GM12874 (cell line): ENCODE results near the gene ZNF836.

ENCODE experiments used
- TF ChIP-seq, protein P1 (sequence below): IDR thresholded peaks from 2 replicates; pipeline ENCODE4 v1.5.1; 2011; ENCODE audit warnings: low read depth, mild to moderate bottlenecking, control low read depth, low read length, moderate library complexity; ENCODE audit not compliant: insufficient read depth

The ZNF836 gene

DNA sequence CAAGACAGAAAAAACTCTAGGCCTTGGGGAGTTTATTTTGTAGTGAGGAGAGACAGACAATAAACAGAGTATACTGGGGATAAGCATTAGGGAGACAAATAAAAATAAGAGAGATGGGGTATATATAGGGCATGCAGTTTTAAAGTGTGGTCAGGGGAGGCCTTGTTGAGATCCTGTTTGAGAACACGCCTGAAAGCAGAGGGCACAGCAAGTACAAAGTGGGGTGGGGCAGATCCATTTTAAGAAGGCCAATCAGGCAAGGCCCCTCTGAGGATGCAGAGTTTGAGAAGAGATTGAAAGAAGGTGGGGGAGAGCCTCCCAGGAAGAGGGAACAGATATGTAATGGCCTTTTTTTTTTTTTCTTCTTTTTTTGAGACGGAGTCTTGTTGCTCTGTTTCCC, 20.5 kb upstream of the ZNF836 start:
- TF ChIP-seq, protein P1, sequence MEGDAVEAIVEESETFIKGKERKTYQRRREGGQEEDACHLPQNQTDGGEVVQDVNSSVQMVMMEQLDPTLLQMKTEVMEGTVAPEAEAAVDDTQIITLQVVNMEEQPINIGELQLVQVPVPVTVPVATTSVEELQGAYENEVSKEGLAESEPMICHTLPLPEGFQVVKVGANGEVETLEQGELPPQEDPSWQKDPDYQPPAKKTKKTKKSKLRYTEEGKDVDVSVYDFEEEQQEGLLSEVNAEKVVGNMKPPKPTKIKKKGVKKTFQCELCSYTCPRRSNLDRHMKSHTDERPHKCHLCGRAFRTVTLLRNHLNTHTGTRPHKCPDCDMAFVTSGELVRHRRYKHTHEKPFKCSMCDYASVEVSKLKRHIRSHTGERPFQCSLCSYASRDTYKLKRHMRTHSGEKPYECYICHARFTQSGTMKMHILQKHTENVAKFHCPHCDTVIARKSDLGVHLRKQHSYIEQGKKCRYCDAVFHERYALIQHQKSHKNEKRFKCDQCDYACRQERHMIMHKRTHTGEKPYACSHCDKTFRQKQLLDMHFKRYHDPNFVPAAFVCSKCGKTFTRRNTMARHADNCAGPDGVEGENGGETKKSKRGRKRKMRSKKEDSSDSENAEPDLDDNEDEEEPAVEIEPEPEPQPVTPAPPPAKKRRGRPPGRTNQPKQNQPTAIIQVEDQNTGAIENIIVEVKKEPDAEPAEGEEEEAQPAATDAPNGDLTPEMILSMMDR: no peak

DNA sequence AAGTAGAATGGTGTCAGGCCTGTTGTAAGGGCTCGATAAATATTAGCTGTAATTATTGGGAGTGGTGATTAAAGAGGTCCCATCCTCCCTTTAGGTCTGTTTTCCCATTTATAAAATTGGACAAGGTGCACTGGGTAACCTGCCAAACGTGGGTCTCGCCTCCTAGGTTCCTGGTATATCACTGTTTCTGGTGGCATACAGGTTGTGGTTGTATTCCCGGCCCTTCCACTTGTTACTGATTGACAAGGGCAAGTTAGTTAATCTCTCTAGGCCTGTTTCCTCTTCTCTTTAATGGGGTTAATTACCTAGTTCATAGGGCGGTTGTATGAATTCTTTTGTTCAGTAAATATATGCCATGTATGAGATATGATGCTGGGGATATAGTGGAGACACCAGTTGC, 20.0 kb upstream of the ZNF836 start:
- TF ChIP-seq, protein P1: no peak

DNA sequence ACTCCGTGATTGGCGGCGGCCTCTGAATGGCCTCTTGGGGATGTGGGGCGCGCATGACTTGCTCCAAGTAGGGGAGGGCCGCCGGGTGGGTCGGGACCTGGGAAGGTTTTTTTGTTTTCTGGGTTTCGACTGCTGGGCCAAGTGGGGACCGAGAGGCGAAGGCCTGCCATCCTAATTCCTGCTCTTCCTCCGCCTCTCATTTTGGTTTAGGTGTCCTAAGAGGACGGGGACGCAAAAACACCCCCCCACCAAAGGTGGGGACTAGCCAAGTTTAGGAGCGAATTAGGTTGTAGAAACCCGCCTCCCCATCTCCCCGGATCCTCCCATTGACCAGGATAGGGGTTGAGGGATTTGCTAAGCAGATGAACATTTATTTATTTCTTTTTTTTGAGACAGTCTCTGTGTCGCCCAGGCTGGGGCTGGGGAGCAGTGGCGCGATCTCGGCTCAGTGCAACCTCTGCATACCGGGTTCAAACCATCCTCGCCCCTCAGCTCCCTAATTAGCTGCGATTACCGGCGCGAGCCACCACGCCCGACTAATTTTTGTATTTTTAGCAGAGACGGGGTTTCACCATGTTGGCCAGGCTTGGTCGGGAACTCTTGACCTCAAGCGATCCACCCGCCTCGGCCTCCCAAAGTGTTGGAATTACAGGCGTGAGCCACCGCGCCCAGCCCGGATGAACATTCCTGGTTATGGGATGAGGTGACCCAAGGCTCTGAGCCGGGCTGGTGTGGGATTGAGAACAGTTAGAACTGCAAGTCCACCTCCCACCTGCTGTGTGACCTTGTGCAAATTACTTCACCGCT, 19.3 kb upstream of the ZNF836 start:
- TF ChIP-seq, protein P1: no peak

DNA sequence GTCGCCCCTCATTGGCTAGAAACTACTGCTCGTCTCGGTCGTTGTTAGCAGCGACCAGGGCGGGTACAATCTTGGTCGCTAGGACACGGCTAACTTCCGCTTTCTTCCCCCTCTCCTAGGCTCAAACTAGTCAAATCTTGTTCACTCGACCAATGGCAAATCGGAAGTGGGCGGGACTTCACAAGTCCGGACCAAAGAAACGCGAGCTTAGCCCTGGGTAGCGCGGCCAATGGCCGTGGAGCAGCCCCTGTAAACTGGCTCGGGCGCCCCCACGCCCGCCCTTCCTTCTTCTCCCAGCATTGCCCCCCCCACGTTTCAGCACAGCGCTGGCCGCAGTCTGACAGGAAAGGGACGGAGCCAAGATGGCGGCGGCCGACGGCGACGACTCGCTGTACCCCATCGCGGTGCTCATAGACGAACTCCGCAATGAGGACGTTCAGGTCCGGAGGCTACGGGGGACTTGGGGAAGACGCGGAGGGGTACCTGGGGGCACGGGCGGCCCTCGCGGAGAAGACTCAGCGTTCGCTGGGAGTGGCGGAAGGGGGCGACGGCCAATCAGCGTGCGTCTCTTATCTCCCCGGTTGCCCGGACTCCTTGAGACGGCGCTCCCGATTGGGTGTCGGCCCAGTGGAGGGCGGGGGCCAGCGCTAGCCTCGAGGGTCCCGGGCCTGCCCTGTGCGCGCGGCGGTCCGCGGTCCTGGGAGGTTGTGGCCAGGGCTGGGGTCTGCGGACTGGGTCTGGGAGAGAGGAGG, 18.5 kb upstream of the ZNF836 start, which contains the start of gene PPP2R1A:
TSS of gene PPP2R1A (plus strand) at position 318 of the 752 bp plus-strand sequence. CDS start at position 363, 45 bp downstream.
- TF ChIP-seq, protein P1: no peak

- TF ChIP-seq, protein P1: no peak
Measured at GRCh38 chr19:52188822-52189734, 17.7 kb upstream of the ZNF836 start.

DNA sequence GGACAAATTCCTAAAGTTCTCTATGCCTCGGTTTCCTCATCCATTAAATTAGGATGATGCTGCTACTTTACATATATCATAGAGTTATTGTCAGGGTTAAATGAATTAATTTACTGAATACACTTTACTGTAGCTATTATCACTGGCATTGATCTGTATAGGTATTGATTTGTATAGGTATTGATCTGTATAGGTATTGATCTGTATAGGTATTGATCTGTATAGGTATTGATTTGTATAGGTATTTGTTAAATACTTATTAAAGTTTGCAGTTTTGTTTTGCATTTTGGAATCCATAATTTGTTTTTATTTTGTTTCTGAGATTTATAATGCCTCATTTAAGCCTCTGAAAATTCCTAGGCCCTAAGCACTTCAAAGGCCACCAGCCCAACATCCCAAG, 16.0 kb upstream of the ZNF836 start:
- TF ChIP-seq, protein P1: no peak

GRCh38 chr19:52176574-52176973, 5.2 kb upstream of the ZNF836 start:
- TF ChIP-seq, protein P1: no peak
